ENCODE results near the gene KCNH1.

DNA sequence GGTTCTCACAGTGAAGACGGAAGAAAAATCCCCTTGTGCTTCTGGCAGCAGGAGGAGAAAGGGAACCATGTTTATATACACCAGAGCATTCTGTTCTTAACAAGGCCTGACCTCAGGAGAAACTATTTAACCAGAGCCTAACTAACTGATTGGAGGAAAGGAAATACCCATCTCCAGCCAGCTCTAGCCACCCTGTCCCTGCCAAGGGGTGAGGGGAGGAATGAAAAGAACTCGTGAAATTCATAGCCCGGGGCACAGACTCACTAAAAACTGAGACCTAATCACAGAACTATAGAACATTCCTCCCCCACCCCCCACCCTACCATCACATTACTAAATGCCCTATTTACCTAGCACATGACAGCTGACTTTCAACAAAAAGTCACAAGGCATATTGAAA is 65.0 kb downstream of the KCNH1 start:
- TF ChIP-seq, protein P1, sequence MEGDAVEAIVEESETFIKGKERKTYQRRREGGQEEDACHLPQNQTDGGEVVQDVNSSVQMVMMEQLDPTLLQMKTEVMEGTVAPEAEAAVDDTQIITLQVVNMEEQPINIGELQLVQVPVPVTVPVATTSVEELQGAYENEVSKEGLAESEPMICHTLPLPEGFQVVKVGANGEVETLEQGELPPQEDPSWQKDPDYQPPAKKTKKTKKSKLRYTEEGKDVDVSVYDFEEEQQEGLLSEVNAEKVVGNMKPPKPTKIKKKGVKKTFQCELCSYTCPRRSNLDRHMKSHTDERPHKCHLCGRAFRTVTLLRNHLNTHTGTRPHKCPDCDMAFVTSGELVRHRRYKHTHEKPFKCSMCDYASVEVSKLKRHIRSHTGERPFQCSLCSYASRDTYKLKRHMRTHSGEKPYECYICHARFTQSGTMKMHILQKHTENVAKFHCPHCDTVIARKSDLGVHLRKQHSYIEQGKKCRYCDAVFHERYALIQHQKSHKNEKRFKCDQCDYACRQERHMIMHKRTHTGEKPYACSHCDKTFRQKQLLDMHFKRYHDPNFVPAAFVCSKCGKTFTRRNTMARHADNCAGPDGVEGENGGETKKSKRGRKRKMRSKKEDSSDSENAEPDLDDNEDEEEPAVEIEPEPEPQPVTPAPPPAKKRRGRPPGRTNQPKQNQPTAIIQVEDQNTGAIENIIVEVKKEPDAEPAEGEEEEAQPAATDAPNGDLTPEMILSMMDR (IDR thresholded peaks at IDR 0.05; ENCODE audit: insufficient read depth, low read depth, low read length): no peak
- no peak for TF ChIP-seq EZH2 (IDR thresholded peaks at IDR 0.05; ENCODE audit: insufficient read depth, low read length)

All from astrocyte (in vitro differentiated cells and primary cell).